GM12878 (cell line): ENCODE results near the gene TH. TPM values are rescaled to one million over a fixed set of nuclear protein-coding genes. Genes with fewer than 3 reads are reported as not detected.

Source experiments
- ATAC-seq: fragments of 200-7000 bp; cut with Tn5 transposase; 3 replicates; pipeline ENCODE4 v1.9.1; 2020; ENCODE audit warnings: mild to moderate bottlenecking, moderate library complexity
- BruUV-seq: library from RNA; stranded (reverse); fragments of 400-500 nt; replicated peaks from 2 replicates; lab custom pipeline; 2021; lab: Mats Ljungman, UMichigan
- CTCF ChIA-PET: fragments of 300-600 bp; sonication (Branson Sonifier 250); formaldehyde crosslinking; extraction: SDS; loops from one replicate; lab custom pipeline; 2021; ENCODE audit warnings: inconsistent platforms; lab: Yijun Ruan, JAX
- POLR2A ChIA-PET: fragments of 350-600 bp; formaldehyde crosslinking; extraction: SDS; loops from one replicate; lab custom pipeline; 2021; ENCODE audit warnings: inconsistent platforms; lab: Charles Lee
- RAD21 ChIA-PET: fragments of 300-600 bp; sonication (Branson Sonifier 250); formaldehyde crosslinking; loops from one replicate; lab custom pipeline; 2023; ENCODE audit warnings: antibody characterized with exemption; ENCODE audit not compliant: unreplicated experiment; lab: Charles Lee
- SMC1A ChIA-PET: fragments of 300-600 bp; sonication (Branson Sonifier 250); formaldehyde crosslinking; loops from one replicate; lab custom pipeline; 2023; ENCODE audit not compliant: unreplicated experiment, uncharacterized antibody; lab: Charles Lee
- DNase-seq: peaks from one replicate; pipeline ENCODE4 v3.0.0-alpha.2; 2011; ENCODE audit warnings: low read depth, low spot score
- FAIRE-seq: peaks from 3 replicates; lab custom pipeline; 2011; peaks lifted over from hg19 to GRCh38; lab: Jason Lieb, UNC
- H2AFZ ChIP-seq: 2 replicates; pipeline ENCODE4 v1.6.0; 2011; ENCODE audit warnings: low read depth, low read length, control low read depth; ENCODE audit not compliant: control insufficient read depth
- H3K27ac ChIP-seq: 2 replicates; pipeline ENCODE4 v1.5.1; 2011; ENCODE audit warnings: control low read depth; ENCODE audit not compliant: control insufficient read depth, insufficient read depth
- H3K27me3 ChIP-seq, 2 experiments: replicated peaks in 1 of 2; 2 replicates each; pipeline versions ENCODE4 v1.6.0 to v1.6.1; 2011; ENCODE audit warnings: low read length in 1 of 2; ENCODE audit not compliant: control insufficient read depth in 2 of 2, insufficient read depth in 2 of 2
- H3K36me3 ChIP-seq, 2 experiments: 2 replicates each; pipeline ENCODE4 v1.5.1; 2011; ENCODE audit warnings: low read length in 1 of 2; ENCODE audit not compliant: control insufficient read depth in 2 of 2, insufficient read depth in 2 of 2
- H3K4me1 ChIP-seq: 2 replicates; pipeline ENCODE4 v1.6.1; 2011; ENCODE audit warnings: mild to moderate bottlenecking, low read length, moderate library complexity, mixed read lengths; ENCODE audit not compliant: control insufficient read depth, insufficient read depth
- H3K4me2 ChIP-seq: 2 replicates; pipeline ENCODE4 v1.6.0; 2011; ENCODE audit warnings: control low read depth; ENCODE audit not compliant: control insufficient read depth, insufficient read depth
- H3K4me3 ChIP-seq: fragments of 200-600 bp; sonication (generic); 2 replicates; pipeline ENCODE4 v1.5.1; 2016
- H3K79me2 ChIP-seq: 2 replicates; pipeline ENCODE4 v1.6.0; 2011; ENCODE audit warnings: low read length; ENCODE audit not compliant: control insufficient read depth, insufficient read depth
- H3K9ac ChIP-seq: 2 replicates; pipeline ENCODE4 v1.8.0; 2011; ENCODE audit warnings: low read length, control low read depth, mixed read lengths; ENCODE audit not compliant: control insufficient read depth, insufficient read depth
- H3K9me3 ChIP-seq: replicated peaks from 3 replicates; pipeline ENCODE4 v1.5.1; 2011; ENCODE audit warnings: mild to moderate bottlenecking, low read length; ENCODE audit not compliant: control insufficient read depth, insufficient read depth
- H4K20me1 ChIP-seq: 2 replicates; pipeline ENCODE4 v1.6.0; 2011; ENCODE audit not compliant: control insufficient read depth, insufficient read depth
- ASH2L ChIP-seq: fragments of 300-600, 200-600 bp; sonication (generic); IDR thresholded peaks from 2 replicates; pipeline ENCODE4 v1.6.1; 2017; ENCODE audit warnings: low read depth, mild to moderate bottlenecking, borderline replicate concordance
- RFX5 ChIP-seq: IDR thresholded peaks from 2 replicates; pipeline ENCODE4 v1.6.1; 2011; ENCODE audit warnings: low read depth, low read length, improper control_type of control experiment
- WGBS: methylation state at CpG from one replicate; pipeline ENCODE4 v1.1.6; 2016; ENCODE audit warnings: low lambda C conversion rate; ENCODE audit not compliant: insufficient replicate concordance, insufficient coverage; ENCODE audit errors: missing lambda C conversion rate; 5-methylcytosine and 5-hydroxymethylcytosine counted together
- in situ Hi-C: fragments of 300-500 bp; cut with MboI; formaldehyde crosslinking; loops from 9 replicates; pipeline ENCODE4 v1.14.3; 2018; ENCODE audit warnings: mixed read lengths
- intact Hi-C: fragments of 100-400 bp; cut with micrococcal nuclease; formaldehyde crosslinking; loops from one replicate; pipeline ENCODE4 v1.14.2; 2022; ENCODE audit not compliant: unreplicated experiment
- polyA plus RNA-seq, 11 experiments: library from polyadenylated mRNA; depleted of rRNA in 4 of 11; unstranded in 6 of 11; stranded (reverse) in 5 of 11; fragments of >200 nt; fragmentation: Nextera tagmentation in 4 of 11; fragmentation: Illumina TruSeq in 1 of 11; extraction: Ambion mirVana in 4 of 11; extraction: Trizol in 1 of 11; gene quantifications; 1 replicate in 1 of 11; 2 replicates in 10 of 11; pipeline versions ENCODE4 v1.2.1 to v1.2.3, GENCODE V29; 2011 to 2016; ENCODE audit warnings: inconsistent platforms in 2 of 11, missing spikeins in 2 of 11, low read depth in 1 of 11
- total RNA-seq, 4 experiments: library from RNA; depleted of rRNA in 3 of 4; stranded (reverse); fragments of >200 nt in 3 of 4; fragmentation: Illumina TruSeq in 1 of 4; extraction: Trizol in 1 of 4; gene quantifications; 2 replicates each; pipeline versions ENCODE4 v1.2.1 to v1.2.3, GENCODE V29; 2013 to 2021

TH gene
- total and polyA plus RNA-seq, 10 of the 15 experiments (the other 5 are each of a cell fraction or from before 2014, with no cell fraction given), result not detected

GRCh38 chr11:2193099-2193887 lies 21.7 kb upstream of the TH start:
- no peak overlapping the region for H2AFZ ChIP-seq
- no peaks in the 10 kb centered on the region; a peak in 1 of 4 replicates for H3K27me3 ChIP-seq
- ATAC-seq (no peak), FAIRE-seq (no peak)
- H3K4me2 ChIP-seq, result no peak overlapping the region
- H3K36me3 ChIP-seq, result no peaks in the 10 kb centered on the region
- CTCF ChIA-PET, result interaction anchor here (2.1 kb wide), 1 partner anchor 228 kb away, joined by 8 read pairs; no protein-coding TSS in a partner anchor
- TF ChIP-seq RFX5, result no peak
- TF ChIP-seq, all 136 proteins: peak for 0
- no peak overlapping the region for H3K9ac ChIP-seq
- H3K27ac ChIP-seq, result no peak overlapping the region
- H4K20me1 ChIP-seq, result no peaks in the 10 kb centered on the region
- intact Hi-C loops, result loop anchor here (10.0 kb wide), 1 partner anchor 342 kb away; no protein-coding TSS in a partner anchor
- BruUV-seq, result no TSS peak
- H3K4me1 ChIP-seq, result no peaks in the 10 kb centered on the region
- WGBS, result 46% methylated on average over 26 of the region's 26 CpGs
- no peak overlapping the region for H3K4me3 ChIP-seq
- H3K9me3 ChIP-seq, result no peaks in the 10 kb centered on the region
- RAD21 ChIA-PET, result interaction anchor here (1.0 kb wide), 1 partner anchor 112 kb away, joined by 5 read pairs; no protein-coding TSS in a partner anchor
- H3K79me2 ChIP-seq, result no peaks in the 10 kb centered on the region
- in situ Hi-C loops, result no loop called here
- SMC1A ChIA-PET, result no interaction called here
- POLR2A ChIA-PET, result no interaction called here
- DNase-seq, result no peak

GRCh38 chr11:2192435-2192834 lies 20.8 kb upstream of the TH start:
- Histone ChIP-seq H3K9me3 (no peaks in the 10 kb centered on the region), H3K4me1 (no peaks in the 10 kb centered on the region), H3K36me3 (no peaks in the 10 kb centered on the region), H3K79me2 (no peaks in the 10 kb centered on the region), H3K4me3 (no peak overlapping the region), H3K27me3 (no peaks in the 10 kb centered on the region), H3K27ac (no peak overlapping the region), H2AFZ (no peak overlapping the region), H3K4me2 (no peak overlapping the region), H4K20me1 (no peaks in the 10 kb centered on the region), H3K9ac (no peak overlapping the region)
- TF ChIP-seq ASH2L, result no peak
- in situ Hi-C loops, result no loop called here
- 15% methylated on average over 10 of the region's 10 CpGs for WGBS
- ATAC-seq (no peak), DNase-seq (no peak), FAIRE-seq (no peak)
- intact Hi-C loops, result loop anchor here (10.0 kb wide), 1 partner anchor 342 kb away; no protein-coding TSS in a partner anchor
- RAD21 ChIA-PET, result no interaction called here
- CTCF ChIA-PET, result no interaction called here
- BruUV-seq, result no TSS peak
- SMC1A ChIA-PET, result no interaction called here
- POLR2A ChIA-PET, result no interaction called here
